ENCODE measurements around the gene MYCBPAP.

GRCh38 chr17:50569592-50569991 lies 61.4 kb downstream of the MYCBPAP start:
- TF ChIP-seq CTCF (IDR thresholded peaks at IDR 0.05) = no peak
- TF ChIP-seq POLR2A (IDR thresholded peaks at IDR 0.05) = no peak

All from lower leg skin (tissue), 3 donors.